ENCODE measurements around the gene GPRIN3.
A peak's percentile ranks its signal among the peaks of the same experiment; 100 is the strongest.

GPRIN3 gene

DNA sequence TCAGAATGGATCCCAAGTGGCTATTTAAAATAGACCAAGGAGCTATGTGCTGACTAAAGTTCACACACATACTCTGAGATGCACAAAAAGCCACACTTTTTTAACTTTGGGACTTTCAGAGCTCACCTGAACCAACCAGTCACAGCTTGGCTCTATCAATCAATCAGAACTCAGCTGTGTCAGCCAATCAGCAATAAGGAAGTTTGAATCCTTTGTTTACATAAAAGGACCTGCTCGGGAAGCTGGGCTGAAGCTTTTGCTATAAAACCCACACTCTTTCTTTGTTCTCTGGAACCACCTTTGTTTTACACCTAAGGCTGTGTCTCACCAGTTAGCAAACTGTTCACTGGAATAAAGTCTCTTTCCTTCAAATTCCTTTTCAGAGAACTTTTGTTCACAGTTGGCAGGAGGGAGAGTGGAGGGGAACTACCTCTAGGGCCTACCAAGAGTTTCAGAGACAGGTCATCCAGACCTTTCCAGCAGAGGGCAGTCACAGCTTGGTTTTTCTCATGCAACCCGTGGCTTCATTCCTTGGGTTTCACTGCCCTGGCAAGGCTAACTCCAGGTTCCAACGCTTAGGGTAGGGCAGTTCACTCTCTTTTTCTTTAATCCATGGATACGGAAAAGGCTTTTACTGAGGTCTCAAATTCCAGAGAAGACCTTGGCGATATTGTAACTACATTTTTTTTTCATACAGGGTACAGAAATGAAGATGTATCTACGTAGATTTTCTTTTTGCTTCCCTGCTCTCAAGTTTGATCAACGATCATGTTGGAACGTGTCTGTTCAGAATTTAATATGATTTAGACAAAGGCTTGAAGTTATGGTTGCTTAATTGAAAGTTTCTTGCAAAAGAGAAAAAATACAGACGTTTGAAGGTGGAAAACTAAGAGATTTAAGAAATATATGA is 80.7 kb downstream of the GPRIN3 start:
- H3K36me3 ChIP-seq (replicated peaks), result no peaks in the 10 kb centered on the region
- H3K27me3 ChIP-seq (replicated peaks), result no peaks in the 10 kb centered on the region
- no peak overlapping the region for H3K27ac ChIP-seq
- DNase-seq, result peak; percentile 80
- TF ChIP-seq, protein P1, sequence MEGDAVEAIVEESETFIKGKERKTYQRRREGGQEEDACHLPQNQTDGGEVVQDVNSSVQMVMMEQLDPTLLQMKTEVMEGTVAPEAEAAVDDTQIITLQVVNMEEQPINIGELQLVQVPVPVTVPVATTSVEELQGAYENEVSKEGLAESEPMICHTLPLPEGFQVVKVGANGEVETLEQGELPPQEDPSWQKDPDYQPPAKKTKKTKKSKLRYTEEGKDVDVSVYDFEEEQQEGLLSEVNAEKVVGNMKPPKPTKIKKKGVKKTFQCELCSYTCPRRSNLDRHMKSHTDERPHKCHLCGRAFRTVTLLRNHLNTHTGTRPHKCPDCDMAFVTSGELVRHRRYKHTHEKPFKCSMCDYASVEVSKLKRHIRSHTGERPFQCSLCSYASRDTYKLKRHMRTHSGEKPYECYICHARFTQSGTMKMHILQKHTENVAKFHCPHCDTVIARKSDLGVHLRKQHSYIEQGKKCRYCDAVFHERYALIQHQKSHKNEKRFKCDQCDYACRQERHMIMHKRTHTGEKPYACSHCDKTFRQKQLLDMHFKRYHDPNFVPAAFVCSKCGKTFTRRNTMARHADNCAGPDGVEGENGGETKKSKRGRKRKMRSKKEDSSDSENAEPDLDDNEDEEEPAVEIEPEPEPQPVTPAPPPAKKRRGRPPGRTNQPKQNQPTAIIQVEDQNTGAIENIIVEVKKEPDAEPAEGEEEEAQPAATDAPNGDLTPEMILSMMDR (IDR thresholded peaks at IDR 0.05; ENCODE audit: low read depth, low read length, missing control alignments), result peak; percentile 86
- in situ Hi-C loops (cut with HindIII; ENCODE audit: low pct_ligation_motif_present, low sequenced_read_pairs), result no loop called here
- no peak overlapping the region for H3K4me3 ChIP-seq (ENCODE audit: low read depth, low read length)

DNA sequence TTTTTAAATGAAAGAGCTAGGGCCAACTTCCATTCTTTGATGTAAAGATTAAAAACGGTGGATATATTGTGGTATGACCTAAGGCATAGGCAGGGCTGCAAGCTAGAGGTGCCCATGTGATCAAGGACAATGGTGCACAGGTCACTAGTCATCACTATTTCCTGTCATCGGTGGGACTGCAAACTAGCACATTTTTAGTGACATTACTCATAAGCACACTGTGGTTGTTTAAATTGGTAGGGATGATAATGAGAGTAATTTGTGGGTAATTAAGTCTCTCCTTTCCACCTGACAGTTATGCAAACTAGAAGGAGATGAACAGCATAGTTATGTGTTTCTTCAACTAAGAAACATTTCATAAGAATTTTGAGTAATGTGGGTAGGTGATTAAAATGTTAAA is 85.4 kb downstream of the GPRIN3 start:
- in situ Hi-C loops (cut with HindIII; ENCODE audit: low pct_ligation_motif_present, low sequenced_read_pairs), result no loop called here
- no peak overlapping the region for H3K4me3 ChIP-seq (ENCODE audit: low read depth, low read length)
- no peaks in the 10 kb centered on the region for H3K27me3 ChIP-seq (replicated peaks)
- H3K36me3 ChIP-seq (replicated peaks), result no peaks in the 10 kb centered on the region
- H3K27ac ChIP-seq, result no peak overlapping the region
- TF ChIP-seq, protein P1 (IDR thresholded peaks at IDR 0.05; ENCODE audit: low read depth, low read length, missing control alignments), result no peak
- DNase-seq, result no peak

DNA sequence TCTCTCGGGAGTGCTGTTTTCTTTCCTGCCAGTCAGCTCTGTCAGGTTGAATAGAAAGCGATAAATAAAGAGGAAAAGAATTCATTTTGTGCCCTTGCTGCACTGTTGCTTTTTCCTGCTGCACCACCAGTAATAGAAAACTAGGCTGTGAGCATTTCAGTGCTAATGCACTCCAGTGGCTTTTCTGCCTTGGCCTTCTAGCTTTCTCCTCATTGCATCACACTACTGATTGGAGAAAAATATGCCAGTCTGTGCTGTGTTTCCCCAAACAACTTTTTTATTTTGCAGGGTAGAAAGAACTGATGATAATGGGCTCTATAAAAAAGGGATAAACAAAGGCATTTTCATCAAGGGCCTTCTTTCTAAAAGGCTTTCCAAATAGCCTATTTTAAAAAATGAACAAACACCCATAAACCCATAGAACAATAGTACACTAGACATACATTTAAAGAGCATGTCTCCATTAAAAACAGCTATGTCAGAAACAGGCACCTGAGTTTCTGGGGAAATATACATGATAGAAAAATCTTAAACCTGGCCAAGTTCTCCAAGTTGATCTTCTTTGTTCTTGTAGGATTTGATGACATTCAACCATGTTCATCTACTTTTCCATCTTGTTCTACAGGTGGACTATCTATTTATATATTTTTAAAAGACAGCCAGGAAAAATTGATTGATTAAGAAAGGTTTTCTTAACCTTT is 86.3 kb downstream of the GPRIN3 start:
- Histone ChIP-seq H3K4me3 (ENCODE audit: low read depth, low read length) (no peak overlapping the region), H3K36me3 (replicated peaks) (no peaks in the 10 kb centered on the region), H3K27ac (no peak overlapping the region), H3K27me3 (replicated peaks) (no peaks in the 10 kb centered on the region)
- TF ChIP-seq, protein P1 (IDR thresholded peaks at IDR 0.05; ENCODE audit: low read depth, low read length, missing control alignments), result no peak
- DNase-seq, result no peak
- in situ Hi-C loops (cut with HindIII; ENCODE audit: low pct_ligation_motif_present, low sequenced_read_pairs), result no loop called here

DNA sequence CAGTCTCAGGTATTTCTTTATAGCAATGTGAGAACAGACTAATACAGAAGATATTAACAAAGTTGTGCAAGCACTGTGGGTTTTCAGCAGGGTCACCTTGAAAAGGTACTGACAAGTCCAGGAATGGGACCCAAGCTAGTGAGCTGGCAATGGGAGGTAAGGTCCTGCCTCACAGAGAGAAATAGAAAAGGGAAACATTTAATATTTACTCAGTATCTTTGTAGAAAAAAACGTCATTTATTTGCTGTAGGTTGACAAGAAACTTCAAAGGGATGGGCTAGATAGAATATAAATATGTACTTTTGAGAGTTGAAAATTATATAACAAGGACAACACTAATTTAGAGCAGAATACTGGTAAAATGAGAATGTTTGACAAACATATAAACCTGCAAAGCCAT is 89.0 kb downstream of the GPRIN3 start:
- no peak overlapping the region for H3K27ac ChIP-seq
- no peaks in the 10 kb centered on the region for H3K36me3 ChIP-seq (replicated peaks)
- DNase-seq, result no peak
- in situ Hi-C loops (cut with HindIII; ENCODE audit: low pct_ligation_motif_present, low sequenced_read_pairs), result no loop called here
- no peak overlapping the region for H3K4me3 ChIP-seq (ENCODE audit: low read depth, low read length)
- TF ChIP-seq, protein P1 (IDR thresholded peaks at IDR 0.05; ENCODE audit: low read depth, low read length, missing control alignments), result no peak
- H3K27me3 ChIP-seq (replicated peaks), result no peaks in the 10 kb centered on the region

DNA sequence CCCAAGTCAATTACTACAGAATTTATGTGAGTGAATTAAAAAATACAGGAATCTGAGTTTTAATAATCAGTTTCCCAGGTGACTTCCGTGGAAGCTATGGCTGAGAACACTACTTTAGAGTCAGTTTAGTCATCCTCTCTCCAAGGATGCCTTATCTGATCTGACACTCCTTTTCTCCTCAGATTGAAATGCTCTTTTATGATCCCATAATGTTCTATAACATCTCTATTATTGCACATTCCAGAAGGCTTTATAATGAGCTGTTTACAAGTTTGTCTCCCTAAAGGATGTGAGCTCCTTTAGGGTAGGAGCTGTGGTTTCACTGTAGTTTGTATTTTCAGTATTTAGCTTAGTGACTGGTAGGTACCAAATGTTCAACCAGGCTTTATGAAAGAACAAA is 90.0 kb downstream of the GPRIN3 start:
- in situ Hi-C loops (cut with HindIII; ENCODE audit: low pct_ligation_motif_present, low sequenced_read_pairs), result no loop called here
- H3K4me3 ChIP-seq (ENCODE audit: low read depth, low read length), result no peak overlapping the region
- no peaks in the 10 kb centered on the region for H3K36me3 ChIP-seq (replicated peaks)

More for the DNA sequence above, 90.0 kb downstream of the GPRIN3 start:
- no peaks in the 10 kb centered on the region for H3K27me3 ChIP-seq (replicated peaks)
- no peak for DNase-seq
- TF ChIP-seq, protein P1 (IDR thresholded peaks at IDR 0.05; ENCODE audit: low read depth, low read length, missing control alignments), result no peak
- H3K27ac ChIP-seq, result no peak overlapping the region

Measured in brain microvascular endothelial cell (primary cell).